Adipose tissue (tissue), 3 donors: Measurements from ENCODE around the gene C1QTNF1. TPM values are rescaled to one million over a fixed set of nuclear protein-coding genes. Genes with fewer than 3 reads are reported as not detected.
"Not testable (repeated sequence)": the region's sequence is repeated elsewhere in the genome, so short reads cannot be mapped to it uniquely, and the experiment has no call there.

Experiments used
- H3K27ac ChIP-seq: one replicate; pipeline ENCODE4 v1.5.1; 2013; ENCODE audit warnings: low read depth, low read length
- WGBS, 3 donors: extraction: QIAGEN DNeasy Blood & Tissue Kit; methylation state at CpG; one replicate each; pipeline ENCODE4 v1.1.7; 2013; 5-methylcytosine and 5-hydroxymethylcytosine counted together
- polyA plus RNA-seq, 3 donors: library from polyadenylated mRNA; stranded (reverse); fragments of 200-250 nt; gene quantifications; one replicate each; pipeline ENCODE4 v1.2.3, GENCODE V29; 2013
- donor health status: healthy with polysubstance abuse.
- donor health status: Bipolar disorder and iron deficiency.
- donor health status: healthy.

Gene C1QTNF1
- polyA plus RNA-seq, 3 donors: 33.8 to 357 (median 207) TPM

GRCh38 chr17:79017546-79018369 is 6.2 kb upstream of the C1QTNF1 start:
- WGBS, 3 donors: 70 to 73% (median 70%) methylated on average over 6 of the region's 6 CpGs
- no peak overlapping the region for H3K27ac ChIP-seq

DNA sequence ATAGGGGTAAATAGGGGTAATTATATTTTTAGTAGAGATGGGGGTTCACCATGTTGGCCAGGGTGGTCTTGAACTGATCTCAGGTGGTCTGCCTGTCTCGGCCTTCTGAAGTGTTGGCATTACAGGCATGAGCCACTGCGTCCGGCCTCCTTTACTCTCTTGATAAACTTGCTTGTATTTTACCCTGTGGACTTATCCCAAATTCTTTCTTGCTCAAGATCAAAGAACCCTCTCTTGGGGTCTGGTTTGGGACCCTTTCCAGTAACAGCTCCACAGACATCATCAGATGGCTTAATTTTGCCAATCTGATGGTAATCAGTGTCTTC is 5.6 kb upstream of the C1QTNF1 start:
- 88 to 92% (median 89%) methylated on average over 3 of the region's 3 CpGs for WGBS, 3 donors
- no peak overlapping the region for H3K27ac ChIP-seq

GRCh38 chr17:79019261-79019631 is 4.7 kb upstream of the C1QTNF1 start:
- no peak overlapping the region for H3K27ac ChIP-seq
- 50 to 82% (median 70%) methylated on average over 2 of the region's 2 CpGs for WGBS, 3 donors

GRCh38 chr17:79019632-79020584 is 4.1 kb upstream of the C1QTNF1 start:
- peak overlapping the region; percentile 19 for H3K27ac ChIP-seq
- WGBS, 3 donors: 14 to 39% (median 29%) methylated on average over 19 of the region's 19 CpGs

- WGBS, 3 donors: 48 to 80% (median 54%) methylated on average over 2 of the region's 2 CpGs
- H3K27ac ChIP-seq: peak overlapping the region; percentile 19
Measured at GRCh38 chr17:79020631-79021301, 3.2 kb upstream of the C1QTNF1 start.

GRCh38 chr17:79021929-79022328 is 2.0 kb upstream of the C1QTNF1 start:
- WGBS, 3 donors: 87 to 95% (median 93%) methylated on average over 2 of the region's 2 CpGs
- not testable (repeated sequence) for H3K27ac ChIP-seq

DNA sequence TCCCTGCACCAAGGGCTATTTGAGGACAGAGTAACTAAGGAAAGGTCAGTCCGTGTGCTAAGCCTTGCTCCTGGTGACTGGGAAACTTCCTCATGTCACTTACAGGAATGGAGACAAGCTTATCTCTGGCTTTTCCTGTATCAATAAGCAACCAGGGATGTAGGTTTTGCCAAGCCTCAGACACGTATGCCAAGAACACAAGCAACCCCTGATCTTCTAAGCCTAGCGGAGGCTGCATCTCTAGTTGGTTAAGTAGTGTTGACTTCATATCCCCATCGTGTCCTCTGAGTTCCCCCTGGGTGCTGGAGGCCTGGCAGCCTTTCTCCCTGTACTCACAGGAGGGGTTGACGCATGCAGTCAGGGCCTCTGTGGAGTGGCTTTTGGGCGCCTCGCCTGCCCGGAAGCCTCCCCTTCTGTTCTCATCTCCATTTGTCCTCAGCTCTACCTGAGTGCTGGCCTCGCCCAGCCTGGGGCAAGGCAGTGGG is 1.4 kb upstream of the C1QTNF1 start:
- WGBS, 3 donors: 56 to 69% (median 65%) methylated on average over 9 of the region's 9 CpGs

GRCh38 chr17:79023180-79023705 is 726 bp upstream of the C1QTNF1 start:
- peak overlapping the region; percentile 77 for H3K27ac ChIP-seq
- WGBS, 3 donors: 78 to 84% (median 83%) methylated on average over 12 of the region's 12 CpGs

More for the DNA sequence above, 1.4 kb upstream of the C1QTNF1 start:
- peak overlapping the region; percentile 77 for H3K27ac ChIP-seq

DNA sequence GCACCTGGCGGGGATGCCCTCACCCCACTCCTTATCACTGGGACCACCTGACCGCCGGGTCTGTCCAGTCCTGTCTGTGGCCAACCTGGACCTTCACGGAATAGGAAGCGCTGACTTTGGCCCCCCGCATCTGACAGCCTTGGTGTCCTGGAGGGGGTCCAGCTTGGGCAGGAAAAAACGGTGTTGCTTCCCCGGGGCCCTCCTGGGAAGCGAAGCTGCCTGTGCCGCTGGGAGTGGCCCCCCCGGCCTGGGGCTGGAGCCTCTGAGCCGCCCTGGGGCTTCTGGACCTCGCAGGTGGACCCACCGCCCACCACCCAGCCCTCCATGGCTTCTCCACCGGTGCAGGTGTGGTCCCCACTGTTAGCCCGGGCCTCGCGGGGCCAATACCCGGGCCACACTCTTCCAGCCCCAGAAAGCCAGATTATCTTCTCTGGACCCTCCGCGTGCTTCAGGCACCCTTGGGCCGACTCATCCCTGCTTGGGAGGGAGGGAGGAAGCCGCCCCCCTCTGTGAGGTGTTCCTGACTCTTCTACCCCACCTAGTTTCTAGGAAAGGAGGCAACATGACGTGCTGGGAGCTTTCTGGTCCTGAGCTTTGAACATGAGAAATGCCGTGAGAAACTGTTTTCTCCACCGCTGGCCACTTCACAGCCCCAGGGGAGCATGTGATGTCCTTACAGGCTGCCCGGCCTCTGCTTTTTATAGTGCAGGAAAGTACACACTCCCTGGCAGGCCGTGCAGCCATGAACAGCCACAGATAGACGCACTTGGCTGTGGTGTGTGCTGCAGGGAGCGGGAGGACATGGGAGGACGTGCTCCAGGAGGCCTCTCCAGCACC is 1.1 kb downstream of the C1QTNF1 start:
- WGBS, 3 donors: 41 to 65% (median 50%) methylated on average over 31 of the region's 31 CpGs
- H3K27ac ChIP-seq: no peak overlapping the region

DNA sequence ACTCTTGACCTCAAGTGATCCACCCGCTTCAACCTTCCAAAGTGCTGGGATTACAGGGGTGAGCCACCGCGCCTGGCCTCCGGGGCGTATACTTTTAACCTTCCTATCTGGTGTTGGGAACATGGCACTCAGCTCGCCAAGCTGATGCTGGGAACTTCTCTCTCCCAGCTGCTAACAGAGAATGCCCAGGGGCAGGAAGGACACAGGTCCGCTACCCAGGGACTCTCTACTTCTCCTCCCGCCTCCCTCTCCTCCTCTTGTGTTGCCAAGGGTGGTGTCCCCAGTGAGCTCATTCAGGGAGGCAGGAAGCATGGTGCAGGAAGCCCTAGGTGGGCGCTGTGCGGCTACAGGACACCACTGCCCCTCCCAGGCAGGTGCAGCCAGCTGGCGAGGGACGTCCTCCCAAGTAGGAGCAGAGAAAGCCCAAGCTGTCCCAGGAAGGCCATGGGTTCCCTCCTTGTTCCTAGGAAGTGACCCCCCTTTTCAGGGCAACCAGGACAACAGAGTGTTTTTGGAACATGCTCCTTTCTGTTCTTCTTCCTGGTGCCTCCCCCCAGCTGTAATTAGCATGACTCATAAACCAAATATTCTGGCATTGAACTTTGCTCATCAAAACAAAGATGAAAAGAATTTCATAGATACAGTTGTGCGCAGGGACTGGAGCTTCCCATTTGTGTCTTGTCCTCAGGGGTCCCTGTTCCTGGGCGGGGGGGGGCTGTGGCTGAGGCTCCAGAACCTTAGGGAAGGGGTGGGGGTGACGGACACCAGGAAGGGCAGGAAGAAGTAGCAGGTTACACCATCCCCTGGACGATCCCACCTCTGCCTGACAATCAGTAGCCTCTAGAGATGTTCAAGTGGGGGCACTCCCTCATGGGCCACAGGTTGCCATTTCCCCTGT is 2.7 kb downstream of the C1QTNF1 start:
- 55 to 74% (median 59%) methylated on average over 16 of the region's 16 CpGs for WGBS, 3 donors
- peak overlapping the region; percentile 80 for H3K27ac ChIP-seq

DNA sequence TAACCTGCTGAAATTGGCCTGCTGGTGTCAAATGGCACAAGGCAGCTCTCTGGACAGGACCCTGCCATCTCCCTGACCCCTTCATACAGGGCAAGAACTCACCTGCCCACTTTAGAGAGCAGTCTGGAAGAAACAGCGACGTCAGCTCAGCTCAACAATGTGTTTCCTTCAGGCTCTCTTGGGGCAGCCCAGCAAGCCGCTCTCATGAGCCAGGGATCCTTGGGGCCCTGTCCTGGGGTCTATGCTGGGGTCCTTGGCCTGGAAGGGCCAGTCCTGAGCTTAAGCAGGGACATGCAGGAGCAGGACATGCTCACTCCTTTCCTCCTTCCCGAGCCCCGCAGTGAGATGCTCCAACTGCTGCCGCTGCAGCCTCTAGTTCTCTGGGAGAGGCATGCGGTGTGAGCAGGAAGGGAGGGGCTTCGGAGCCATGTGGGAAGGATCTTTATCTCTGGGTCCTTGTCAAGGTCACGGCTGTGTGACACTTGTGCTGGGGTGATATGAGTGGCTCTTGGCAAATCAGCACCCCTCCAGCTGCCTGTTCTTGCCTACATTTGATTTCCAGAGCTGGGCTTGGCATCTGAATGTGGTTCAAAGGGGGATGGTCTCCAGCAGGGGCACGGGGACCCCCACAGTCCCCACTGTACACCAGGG is 3.4 kb downstream of the C1QTNF1 start:
- H3K27ac ChIP-seq: peak overlapping the region; percentile 80
- WGBS, 3 donors: 22 to 42% (median 37%) methylated on average over 9 to 10 of the region's 10 CpGs

DNA sequence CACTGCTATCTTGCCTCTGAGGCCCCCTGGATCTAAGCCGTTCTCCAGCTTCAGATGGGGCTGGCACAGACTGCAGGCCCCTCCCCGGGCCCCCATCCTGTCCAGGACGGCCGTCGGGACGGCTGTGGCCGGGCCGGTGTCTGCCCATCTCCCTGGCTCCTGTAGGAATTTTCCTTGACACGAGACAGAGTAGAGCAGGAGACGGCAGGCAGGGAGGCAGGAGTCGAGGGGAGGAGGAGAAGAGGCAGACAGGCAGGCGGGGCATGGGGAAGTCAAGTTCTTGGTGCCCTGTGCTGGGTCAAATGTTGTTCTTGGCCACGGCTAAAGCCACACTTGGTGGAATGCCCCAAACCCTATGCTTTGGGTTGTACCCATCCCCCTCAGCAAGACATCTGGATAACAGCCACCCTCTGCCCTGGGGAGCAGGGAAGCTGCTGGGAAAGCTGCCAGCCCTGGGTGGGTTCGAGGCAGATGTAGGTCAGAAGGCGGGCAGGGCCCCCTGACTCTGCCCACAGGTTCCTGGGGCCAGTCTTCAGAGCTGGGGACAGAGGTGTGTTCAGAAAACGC is 4.0 kb downstream of the C1QTNF1 start:
- H3K27ac ChIP-seq: peak overlapping the region; percentile 13
- 21 to 33% (median 26%) methylated on average over 16 of the region's 16 CpGs for WGBS, 3 donors

DNA sequence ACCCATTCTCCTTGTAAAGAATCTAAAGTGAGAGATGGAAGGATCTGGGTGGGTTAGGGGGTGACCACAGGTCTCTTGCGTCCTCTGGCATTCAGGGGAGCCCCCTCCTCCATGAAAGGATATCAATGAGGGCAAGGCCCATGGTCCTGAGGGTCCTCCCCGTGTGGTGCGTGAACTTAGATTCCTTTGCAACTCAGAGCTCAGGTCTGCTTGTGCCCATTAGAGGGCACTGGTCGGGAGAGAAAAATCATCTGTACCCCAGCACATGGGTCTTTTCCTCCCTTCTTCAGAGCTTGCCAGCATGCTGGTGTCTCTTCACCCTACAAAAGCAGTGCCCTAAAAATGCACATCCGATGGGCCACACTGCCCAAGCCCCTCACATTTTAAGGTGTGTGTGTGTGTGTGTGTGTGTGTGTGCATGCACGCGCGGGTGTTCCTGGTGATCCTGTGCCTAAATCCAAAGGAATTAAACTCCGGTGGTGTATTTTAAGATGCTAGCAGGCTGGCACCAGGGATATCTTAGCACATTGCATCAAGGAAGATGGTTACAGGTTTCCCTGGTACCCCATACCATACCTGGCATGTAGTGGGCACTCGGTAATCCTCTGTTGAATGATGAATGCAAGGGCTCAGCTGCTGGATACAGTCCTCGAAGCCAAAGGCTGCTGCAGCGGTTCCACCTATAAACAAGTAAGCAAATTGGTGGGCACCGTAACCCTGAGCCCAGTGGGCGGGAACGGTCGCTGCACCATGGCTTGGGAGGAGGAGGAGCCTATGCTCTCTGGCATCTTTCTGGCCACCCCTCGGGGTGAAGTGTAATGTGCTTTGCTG is 4.7 kb downstream of the C1QTNF1 start:
- H3K27ac ChIP-seq: no peak overlapping the region
- WGBS, 3 donors: 70 to 84% (median 79%) methylated on average over 17 of the region's 17 CpGs

DNA sequence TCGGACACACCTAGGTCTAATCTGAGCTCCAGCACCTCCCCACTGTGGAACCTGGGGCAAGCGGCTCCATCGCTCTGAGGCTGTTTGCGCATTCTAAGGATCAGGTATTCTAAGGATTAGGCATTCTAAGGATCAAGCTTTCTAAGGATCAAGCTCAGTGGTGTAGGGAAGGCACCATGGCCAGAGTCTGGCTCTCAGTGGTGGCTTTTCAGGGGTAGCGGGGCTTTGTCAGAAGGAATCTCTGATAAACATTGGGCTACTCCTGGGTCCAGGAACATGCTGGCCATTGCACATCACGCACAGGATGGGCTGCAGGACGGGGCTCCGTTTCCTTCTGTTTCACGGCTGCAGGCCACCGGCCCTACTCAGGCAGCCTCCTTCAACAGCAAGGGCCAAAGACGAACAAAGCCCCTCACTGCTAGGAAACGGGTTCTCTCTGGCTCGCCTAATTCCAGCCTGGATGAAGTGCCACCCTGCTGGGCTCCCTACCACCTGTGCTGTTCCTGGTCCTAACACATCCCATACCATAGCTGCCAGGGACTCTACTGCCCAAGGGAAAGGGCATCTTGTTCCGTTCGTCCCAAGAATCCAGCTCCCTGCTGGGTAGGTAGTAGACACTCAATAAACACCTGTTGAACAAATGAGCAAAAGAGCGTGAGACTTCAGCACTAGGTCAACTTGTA is 5.5 kb downstream of the C1QTNF1 start:
- no peak overlapping the region for H3K27ac ChIP-seq
- WGBS, 3 donors: 82 to 89% (median 84%) methylated on average over 16 of the region's 16 CpGs

GRCh38 chr17:79030636-79031035 is 6.7 kb downstream of the C1QTNF1 start:
- 95 to 97% (median 95%) methylated on average over 12 of the region's 12 CpGs for WGBS, 3 donors
- H3K27ac ChIP-seq: not testable (repeated sequence)
